BLaER1 (cell line): ENCODE results near the gene BCL2L1.
"Not testable (repeated sequence)": the region's sequence is repeated elsewhere in the genome, so short reads cannot be mapped to it uniquely, and the experiment has no call there.

Experiments used
- H3K27ac ChIP-seq: shearing (Covaris generic); formaldehyde crosslinking; 2 replicates; pipeline ENCODE4 v1.8.1; 2022
- H3K27me3 ChIP-seq: shearing (Covaris generic); formaldehyde crosslinking; 2 replicates; pipeline ENCODE4 v1.8.1; 2022
- H3K36me3 ChIP-seq: shearing (Covaris generic); formaldehyde crosslinking; 2 replicates; pipeline ENCODE4 v1.8.1; 2022
- H3K4me1 ChIP-seq: shearing (Covaris generic); formaldehyde crosslinking; 2 replicates; pipeline ENCODE4 v1.8.1; 2022
- H3K4me2 ChIP-seq: shearing (Covaris generic); formaldehyde crosslinking; 2 replicates; pipeline ENCODE4 v1.8.1; 2022
- H3K4me3 ChIP-seq: shearing (Covaris generic); formaldehyde crosslinking; 2 replicates; pipeline ENCODE4 v1.8.1; 2022
- H3K9ac ChIP-seq: shearing (Covaris generic); formaldehyde crosslinking; 2 replicates; pipeline ENCODE4 v1.8.1; 2022
- H3K9me3 ChIP-seq: shearing (Covaris generic); formaldehyde crosslinking; 2 replicates; pipeline ENCODE4 v1.8.1; 2022
- H4K20me1 ChIP-seq: shearing (Covaris generic); formaldehyde crosslinking; 2 replicates; pipeline ENCODE4 v1.8.1; 2022
- Cebpa-rat ChIP-seq: shearing (Covaris generic); IDR thresholded peaks from 2 replicates; pipeline ENCODE4 v1.8.1; 2022

Gene BCL2L1

DNA sequence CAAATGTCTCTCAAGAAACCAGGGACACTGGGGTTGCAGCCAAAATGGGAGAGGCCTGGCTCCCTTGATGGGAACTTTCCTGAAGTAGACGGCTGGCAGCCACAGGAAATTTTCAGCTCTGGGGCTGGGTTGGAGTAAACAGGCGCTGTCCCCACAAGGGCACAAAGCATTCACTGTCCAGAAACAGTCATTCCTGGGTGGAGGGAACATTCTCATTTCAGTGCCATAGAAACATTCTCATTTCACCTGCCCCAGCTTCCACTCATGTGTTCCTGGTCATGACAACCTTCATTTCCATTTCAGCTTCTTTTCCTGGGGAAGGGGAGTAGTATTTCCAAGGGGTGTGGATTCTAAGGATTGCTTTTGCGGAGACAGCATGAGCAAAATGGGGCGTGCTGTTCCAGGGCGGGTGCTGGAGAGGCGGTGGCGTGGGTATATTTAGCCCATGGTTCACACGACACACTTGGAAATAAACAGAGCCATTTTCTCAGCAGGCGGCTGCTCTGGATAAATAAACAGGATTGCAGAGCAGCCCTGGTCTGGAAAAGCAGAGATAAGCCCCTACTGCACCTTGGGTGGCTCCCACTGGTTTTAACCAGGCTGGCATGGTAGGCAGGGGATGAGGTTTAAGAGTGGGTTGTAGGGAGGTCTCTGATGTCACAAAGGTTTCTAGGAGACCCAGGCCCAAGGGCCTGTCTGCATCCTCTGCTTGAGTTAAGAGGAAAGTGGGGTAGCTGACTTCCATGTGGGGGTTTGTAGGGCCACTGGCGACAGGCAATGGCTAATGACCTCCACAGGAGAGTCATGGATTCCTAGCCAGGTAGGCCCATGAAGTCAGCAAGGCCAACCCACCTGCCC lies 52.1 kb downstream of the BCL2L1 start:
- Histone ChIP-seq H3K9ac (no peak overlapping the region), H3K4me3 (no peak overlapping the region), H4K20me1 (peaks cover 7% of the 10 kb centered on the region; the same call in 1 of the 2 replicates), H3K27ac (peak overlapping the region; percentile 86), H3K9me3 (no peaks in the 10 kb centered on the region), H3K27me3 (no peaks in the 10 kb centered on the region), H3K4me1 (peaks cover 96% of the 10 kb centered on the region), H3K4me2 (peak overlapping the region; percentile 25; the same call in 1 of the 2 replicates), H3K36me3 (peaks cover 47% of the 10 kb centered on the region)
- TF ChIP-seq Cebpa-rat, result no peak

DNA sequence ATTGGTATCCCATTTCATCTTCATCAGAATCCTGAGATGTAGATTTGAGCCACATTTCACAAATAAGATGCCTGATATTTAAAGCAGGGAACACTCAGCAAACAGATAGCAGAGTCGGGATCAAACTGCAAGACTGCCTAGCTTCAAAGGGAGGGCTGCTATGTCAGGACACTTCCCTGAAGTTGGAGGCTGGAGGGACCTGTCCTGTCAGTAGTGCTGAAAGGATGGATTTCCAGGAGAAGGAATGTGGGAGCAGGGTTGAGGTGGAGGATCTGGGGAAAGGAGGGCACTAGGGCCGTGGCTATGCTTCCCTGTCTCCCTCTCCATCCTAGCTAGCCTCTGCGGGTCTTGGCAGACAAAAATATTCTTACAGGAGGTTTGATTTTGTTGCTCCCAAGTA lies 52.8 kb downstream of the BCL2L1 start:
- H4K20me1 ChIP-seq, result peaks cover 7% of the 10 kb centered on the region; the same call in 1 of the 2 replicates
- H3K36me3 ChIP-seq, result peaks cover 55% of the 10 kb centered on the region
- 0 out of 2 replicates have a peak overlapping the region, but pooled peaks have one; percentile 80 for H3K4me2 ChIP-seq
- no peaks in the 10 kb centered on the region for H3K27me3 ChIP-seq
- peaks cover 96% of the 10 kb centered on the region for H3K4me1 ChIP-seq
- no peak for TF ChIP-seq Cebpa-rat
- H3K9me3 ChIP-seq, result no peaks in the 10 kb centered on the region
- H3K4me3 ChIP-seq, result no peak overlapping the region
- H3K9ac ChIP-seq, result no peak overlapping the region
- peak overlapping the region; percentile 86 for H3K27ac ChIP-seq

DNA sequence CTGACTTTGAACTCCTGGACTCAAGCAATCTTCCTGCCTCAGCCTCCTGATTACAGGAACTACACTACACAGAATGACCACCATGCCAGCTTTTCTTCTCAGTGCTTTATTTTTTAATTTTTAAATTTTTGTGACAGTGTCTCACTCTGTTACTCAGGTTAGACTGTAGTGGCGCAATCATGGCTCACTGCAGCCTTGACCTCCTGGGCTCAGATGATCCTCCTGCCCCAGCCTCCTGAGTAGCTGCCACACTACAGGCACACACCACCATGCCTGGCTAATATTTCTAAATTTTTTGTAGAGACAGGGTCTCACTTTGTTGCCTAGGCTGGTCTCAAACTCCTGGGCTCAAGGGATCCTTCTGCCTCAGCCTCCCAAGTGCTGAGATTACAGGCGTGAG lies 53.7 kb downstream of the BCL2L1 start:
- not testable (repeated sequence) for H3K9me3 ChIP-seq, H4K20me1 ChIP-seq, H3K4me3 ChIP-seq, H3K27me3 ChIP-seq
- H3K36me3 ChIP-seq, result peaks cover 62% of the 10 kb centered on the region
- peak overlapping the region; percentile 80; the same call in 1 of the 2 replicates for H3K4me2 ChIP-seq
- 0 out of 2 replicates have a peak overlapping the region, but pooled peaks have one; percentile 8 for H3K9ac ChIP-seq
- peak overlapping the region; percentile 86 for H3K27ac ChIP-seq
- peaks cover 96% of the 10 kb centered on the region for H3K4me1 ChIP-seq

DNA sequence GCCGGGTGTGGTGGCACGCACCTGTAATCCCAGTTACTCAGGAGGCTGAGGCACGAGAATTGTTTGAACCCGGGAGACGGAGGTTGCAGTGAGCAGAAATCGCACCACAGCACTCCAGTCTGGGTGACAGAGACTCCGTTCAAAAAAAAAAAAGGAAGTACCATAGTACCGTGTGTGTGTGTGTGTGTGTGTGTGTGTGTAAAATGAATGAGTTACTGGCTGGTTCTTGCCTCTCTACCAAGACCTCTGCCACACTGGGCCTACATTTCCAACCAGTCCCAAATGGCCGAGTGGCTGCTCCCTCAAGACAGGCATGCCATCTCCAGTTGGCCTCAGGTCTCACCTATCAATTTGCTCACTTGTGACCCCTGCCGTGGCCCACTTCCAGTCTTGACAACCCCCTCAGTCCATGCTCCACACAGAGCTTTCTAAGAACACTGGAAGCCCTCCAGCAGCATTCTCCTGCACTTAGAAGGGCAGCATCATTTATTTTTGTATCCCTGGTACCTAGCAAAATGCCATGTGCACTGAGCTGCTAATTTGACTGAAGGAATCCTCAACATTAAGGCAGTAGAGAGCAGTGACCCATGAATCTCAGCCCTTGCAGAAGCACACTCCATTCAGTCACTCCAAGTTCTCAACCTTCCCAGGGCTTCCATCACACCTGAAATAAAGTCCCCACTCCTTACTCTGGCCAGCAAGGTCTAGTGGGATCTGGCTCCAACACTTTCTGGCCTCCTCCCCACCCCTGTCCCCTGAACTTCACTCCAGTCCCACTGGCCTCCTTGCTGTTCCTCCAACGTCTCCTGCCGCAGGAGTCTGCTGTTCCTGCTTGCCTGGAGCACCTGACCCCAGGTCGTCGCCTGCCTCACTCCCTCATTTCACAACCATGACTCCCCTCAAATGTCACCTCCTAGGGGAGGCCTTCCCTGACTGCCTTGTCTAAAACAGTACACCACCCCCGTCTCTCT lies 55.1 kb downstream of the BCL2L1 start:
- TF ChIP-seq Cebpa-rat, result no peak
- peaks cover 92% of the 10 kb centered on the region for H3K4me1 ChIP-seq
- H3K9ac ChIP-seq, result peak overlapping the region; percentile 68
- peak overlapping the region; percentile 80 for H3K4me2 ChIP-seq
- H3K27ac ChIP-seq, result peak overlapping the region; percentile 86
- H3K27me3 ChIP-seq, result no peaks in the 10 kb centered on the region
- H3K4me3 ChIP-seq, result peak overlapping the region; percentile 34; the same call in 1 of the 2 replicates
- no peaks in the 10 kb centered on the region; the same call in 1 of the 2 replicates for H4K20me1 ChIP-seq
- no peaks in the 10 kb centered on the region for H3K9me3 ChIP-seq
- H3K36me3 ChIP-seq, result peaks cover 61% of the 10 kb centered on the region

DNA sequence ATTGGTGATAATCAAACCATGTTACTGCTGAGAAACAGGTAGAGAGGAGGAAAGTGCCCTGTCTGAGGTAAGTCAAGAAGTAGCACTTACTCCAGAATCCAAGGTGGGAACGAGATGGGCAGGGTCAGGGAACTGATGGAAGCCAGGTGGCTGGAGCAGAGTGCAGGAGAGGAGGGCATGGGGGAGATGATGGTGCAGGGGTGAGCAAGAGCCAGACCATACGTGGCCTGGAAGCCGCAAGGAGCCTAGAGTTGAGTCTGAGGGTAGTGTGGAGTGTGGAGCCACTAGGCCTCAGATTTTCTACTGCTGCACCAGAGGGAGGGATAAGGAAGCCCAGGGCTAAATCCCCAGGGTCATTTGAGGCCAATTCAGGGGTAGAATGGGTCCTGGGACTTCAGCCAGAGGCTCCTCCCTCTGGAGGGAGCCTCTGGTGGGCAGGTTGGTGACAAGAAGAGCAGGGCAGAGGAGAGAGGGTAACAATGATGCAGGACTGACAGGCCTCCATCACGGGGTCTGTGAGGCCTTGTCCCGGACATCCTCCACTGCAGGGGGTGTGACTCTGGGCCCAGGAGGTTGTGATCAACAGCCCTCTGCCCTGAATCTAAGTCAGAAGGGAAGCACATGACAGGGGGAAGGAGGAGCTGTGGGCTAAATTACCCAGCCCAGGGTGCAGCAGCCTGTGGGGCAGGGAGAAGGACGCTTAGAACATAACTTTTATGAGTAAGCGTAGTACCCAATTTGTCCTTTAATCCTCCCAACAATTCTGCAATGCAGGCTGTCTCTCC lies 56.2 kb downstream of the BCL2L1 start:
- peak overlapping the region; percentile 34 for H3K4me3 ChIP-seq
- no peak for TF ChIP-seq Cebpa-rat
- H3K9me3 ChIP-seq, result no peaks in the 10 kb centered on the region
- H3K27me3 ChIP-seq, result no peaks in the 10 kb centered on the region
- H3K4me2 ChIP-seq, result peak overlapping the region; percentile 80
- H3K9ac ChIP-seq, result peak overlapping the region; percentile 68
- H4K20me1 ChIP-seq, result no peaks in the 10 kb centered on the region
- peaks cover 53% of the 10 kb centered on the region for H3K36me3 ChIP-seq
- peaks cover 95% of the 10 kb centered on the region for H3K4me1 ChIP-seq
- H3K27ac ChIP-seq, result peak overlapping the region; percentile 86

DNA sequence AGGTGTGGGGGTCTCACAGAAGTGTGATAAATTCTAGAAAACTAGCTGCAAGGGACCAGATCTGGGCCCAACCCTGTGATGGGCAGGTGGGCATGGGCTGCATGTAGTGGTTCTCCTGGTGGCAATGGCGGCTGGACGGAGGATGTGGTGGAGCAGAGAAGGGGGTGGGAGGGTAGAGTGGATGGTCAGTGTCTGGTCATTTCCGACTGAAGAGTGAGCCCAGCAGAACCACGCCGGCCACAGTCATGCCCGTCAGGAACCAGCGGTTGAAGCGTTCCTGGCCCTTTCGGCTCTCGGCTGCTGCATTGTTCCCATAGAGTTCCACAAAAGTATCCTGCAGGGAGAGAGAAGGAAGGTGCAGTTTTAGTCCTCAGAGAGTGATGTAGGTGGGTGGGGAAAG lies 56.9 kb downstream of the BCL2L1 start:
- peak overlapping the region; percentile 68 for H3K9ac ChIP-seq
- no peak for TF ChIP-seq Cebpa-rat
- H3K27me3 ChIP-seq, result no peaks in the 10 kb centered on the region
- peak overlapping the region; percentile 86 for H3K27ac ChIP-seq
- H3K4me3 ChIP-seq, result peak overlapping the region; percentile 11; the same call in 1 of the 2 replicates
- no peaks in the 10 kb centered on the region for H4K20me1 ChIP-seq
- peaks cover 46% of the 10 kb centered on the region for H3K36me3 ChIP-seq
- H3K4me1 ChIP-seq, result peaks cover 95% of the 10 kb centered on the region
- peak overlapping the region; percentile 80 for H3K4me2 ChIP-seq
- no peaks in the 10 kb centered on the region for H3K9me3 ChIP-seq

DNA sequence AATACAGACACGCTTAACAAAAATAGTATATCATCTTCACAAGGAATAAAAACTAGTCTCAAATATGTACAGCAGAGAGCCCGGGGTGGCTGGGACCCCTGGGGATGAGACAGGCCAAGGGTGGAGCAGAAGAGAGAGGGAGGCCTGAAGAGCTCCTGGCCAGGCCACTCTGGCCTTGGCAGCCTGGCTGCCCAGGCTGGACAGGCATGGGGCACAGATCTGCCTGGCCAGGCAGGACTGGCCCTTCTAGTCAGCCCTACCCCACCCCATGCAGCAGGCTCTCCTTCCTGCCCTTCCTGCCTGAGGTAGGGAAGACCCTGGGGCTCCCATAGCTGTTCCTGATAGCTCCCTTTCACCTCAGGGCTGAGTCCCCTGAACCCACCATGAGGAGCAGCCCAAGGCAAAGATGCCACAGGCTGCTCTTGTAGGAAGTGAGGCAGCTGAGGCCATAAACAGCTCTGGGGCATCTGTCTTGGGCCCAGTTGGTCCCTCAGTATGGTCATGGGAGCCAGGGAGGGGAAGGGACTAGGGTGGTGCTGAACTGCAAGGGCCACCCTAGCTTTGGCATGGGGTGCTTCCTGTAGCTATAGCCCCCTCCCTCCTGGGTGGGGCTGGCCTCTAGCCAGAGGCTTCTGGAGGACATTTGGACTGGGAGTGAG lies 57.8 kb downstream of the BCL2L1 start:
- peaks cover 37% of the 10 kb centered on the region for H3K36me3 ChIP-seq
- H3K9me3 ChIP-seq, result no peaks in the 10 kb centered on the region
- peak overlapping the region; percentile 86 for H3K27ac ChIP-seq
- H3K4me1 ChIP-seq, result peaks cover 86% of the 10 kb centered on the region
- TF ChIP-seq Cebpa-rat, result no peak
- H4K20me1 ChIP-seq, result no peaks in the 10 kb centered on the region
- H3K4me3 ChIP-seq, result no peak overlapping the region; the same call in 1 of the 2 replicates
- peak overlapping the region; percentile 80 for H3K4me2 ChIP-seq
- H3K27me3 ChIP-seq, result no peaks in the 10 kb centered on the region
- peak overlapping the region; percentile 68 for H3K9ac ChIP-seq

DNA sequence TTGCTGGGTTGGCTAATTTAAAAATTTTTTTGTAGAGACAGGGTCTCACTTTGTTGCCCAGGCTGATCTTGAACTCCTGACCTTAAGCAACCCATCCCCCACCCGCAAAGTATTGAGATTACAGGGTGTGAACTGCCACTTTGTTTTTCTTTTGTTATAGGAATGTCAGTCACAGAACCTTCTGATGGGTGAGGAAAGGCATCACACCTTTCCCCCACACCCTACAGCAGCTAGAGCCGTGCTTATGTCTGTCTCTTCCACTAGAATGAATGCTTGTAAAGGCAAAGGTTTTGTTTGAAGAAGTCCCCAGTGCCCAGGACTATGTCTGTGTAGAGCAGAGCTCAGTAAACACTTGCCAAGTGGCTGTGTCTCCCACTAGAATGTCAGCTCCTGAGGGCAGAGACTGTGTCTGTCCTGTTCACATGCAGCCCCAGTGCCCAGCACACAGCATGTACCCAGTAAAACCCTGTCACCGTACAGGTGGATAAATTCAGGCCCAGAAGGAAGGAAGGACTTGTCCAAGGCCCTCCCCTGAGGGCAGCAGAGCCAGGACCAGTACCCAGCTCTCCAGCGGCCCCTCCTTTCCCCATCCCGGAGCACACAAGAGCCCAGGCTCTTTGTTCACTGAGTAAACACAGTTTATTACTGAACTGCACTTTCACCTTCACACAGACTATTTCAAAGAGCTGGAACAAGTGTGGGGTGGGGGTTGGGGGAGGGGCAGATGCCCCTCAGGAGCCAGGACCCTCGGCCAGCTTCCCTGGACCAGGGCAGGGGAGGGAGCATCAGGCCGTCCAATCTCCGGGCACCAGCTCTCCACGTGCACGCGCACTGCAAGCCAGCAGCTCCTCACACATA lies 58.6 kb downstream of the BCL2L1 start:
- Histone ChIP-seq H3K9ac (peak overlapping the region; percentile 68), H3K36me3 (peaks cover 29% of the 10 kb centered on the region), H3K27me3 (no peaks in the 10 kb centered on the region), H3K4me1 (peaks cover 78% of the 10 kb centered on the region), H4K20me1 (no peaks in the 10 kb centered on the region), H3K4me2 (peak overlapping the region; percentile 80), H3K4me3 (no peak overlapping the region), H3K9me3 (no peaks in the 10 kb centered on the region), H3K27ac (peak overlapping the region; percentile 86)
- no peak for TF ChIP-seq Cebpa-rat
